ENCODE results near the gene CPT2.
"Not testable (repeated sequence)": the region's sequence is repeated elsewhere in the genome, so short reads cannot be mapped to it uniquely, and the experiment has no call there.

The CPT2 gene

DNA sequence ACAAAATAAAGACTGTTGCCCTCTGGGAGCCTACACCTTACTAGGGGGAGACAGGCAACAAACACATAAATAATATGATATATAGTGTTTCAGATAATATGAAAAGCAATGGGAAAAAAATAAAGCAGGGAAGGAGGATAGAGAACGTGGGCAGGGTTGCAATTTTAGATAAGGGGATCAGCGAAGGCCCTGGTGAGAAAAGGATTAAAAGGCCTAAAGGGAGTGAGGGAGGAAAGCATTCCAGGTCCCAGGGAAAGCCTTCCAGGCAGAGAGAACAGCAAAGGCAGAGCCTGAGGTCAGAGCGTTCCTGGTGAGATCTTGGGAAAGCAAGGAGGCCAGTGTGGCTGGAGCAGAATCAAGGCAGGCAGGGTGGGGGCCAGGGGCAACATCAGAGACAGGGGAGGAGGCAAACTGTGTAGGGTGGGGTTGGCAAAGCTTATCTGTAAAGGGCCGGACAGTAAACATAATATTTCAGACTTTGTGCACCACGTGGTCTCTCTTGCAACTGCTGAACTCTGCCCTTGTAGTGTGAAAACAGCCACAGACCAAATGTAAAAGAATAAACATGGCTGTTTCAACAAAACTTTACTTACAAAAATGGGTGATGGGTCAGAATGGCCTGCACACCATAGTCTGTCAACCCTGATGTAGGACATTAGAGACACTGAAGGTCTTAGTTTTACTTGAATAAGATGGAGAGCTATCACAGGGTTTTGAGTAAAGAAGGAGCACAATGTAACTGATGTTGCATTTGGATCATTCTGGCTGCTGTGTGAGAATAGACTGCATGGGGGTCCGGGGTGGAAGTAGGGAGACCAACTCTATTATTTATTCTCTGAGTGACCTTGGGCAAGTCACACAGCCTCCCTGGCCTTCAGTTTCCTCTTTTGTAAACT is 13.3 kb upstream of the CPT2 start:
- no peak for DNase-seq

DNA sequence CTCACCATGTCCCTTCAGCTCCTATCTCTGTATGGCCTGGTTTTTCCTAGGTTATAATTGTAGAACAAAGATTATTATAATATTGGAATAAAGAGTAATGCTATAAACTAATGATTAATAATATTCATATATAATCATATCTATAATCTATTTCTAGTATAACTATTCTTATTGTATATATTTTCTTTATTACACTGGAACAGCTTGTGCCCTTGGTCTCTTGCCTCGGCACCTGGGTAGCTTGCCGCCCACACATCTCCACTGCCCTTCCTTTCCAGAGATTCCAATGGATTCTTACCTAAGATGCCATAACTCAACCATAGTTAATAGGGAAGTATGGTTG is 10.7 kb upstream of the CPT2 start:
- not testable (repeated sequence) for DNase-seq

DNA sequence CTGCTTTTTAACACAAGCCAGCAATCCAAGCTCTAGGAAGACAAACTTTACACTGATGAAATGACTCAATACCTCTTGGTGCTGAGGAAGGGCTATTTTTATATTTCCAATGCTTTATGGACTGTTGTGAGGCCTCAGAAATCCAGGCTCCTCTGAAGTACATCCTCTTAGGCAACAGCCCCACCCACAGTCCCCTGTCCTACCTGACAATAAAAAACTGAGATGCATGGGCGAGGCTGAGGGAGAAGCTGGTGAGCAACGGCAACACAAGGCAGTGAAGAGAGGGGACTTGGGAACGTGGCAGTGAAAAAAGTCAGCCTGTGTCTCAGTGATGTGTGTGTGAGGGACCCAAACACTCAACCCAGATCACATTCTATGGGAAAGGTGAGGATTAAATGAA is 10.1 kb upstream of the CPT2 start:
- no peak for DNase-seq

DNA sequence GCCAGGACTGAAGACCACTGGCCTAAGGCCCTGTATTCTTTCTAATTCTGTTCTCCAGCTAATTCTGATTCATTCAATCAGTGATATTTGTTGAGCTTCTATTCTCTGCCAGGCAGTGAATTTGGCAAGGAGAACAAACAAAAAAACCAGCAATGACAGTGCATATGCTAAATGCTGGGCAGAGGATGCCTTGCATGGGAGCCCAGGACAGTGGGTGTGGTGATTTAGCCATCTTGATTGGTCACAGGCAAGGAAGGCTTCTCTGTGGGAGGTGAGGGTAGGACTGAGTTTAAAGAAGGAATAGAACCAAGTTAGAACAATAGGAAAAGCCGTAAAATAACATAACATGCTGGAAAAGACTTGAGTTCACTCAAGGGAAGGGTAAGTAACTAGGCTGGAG is 9.2 kb upstream of the CPT2 start:
- DNase-seq, result no peak

DNA sequence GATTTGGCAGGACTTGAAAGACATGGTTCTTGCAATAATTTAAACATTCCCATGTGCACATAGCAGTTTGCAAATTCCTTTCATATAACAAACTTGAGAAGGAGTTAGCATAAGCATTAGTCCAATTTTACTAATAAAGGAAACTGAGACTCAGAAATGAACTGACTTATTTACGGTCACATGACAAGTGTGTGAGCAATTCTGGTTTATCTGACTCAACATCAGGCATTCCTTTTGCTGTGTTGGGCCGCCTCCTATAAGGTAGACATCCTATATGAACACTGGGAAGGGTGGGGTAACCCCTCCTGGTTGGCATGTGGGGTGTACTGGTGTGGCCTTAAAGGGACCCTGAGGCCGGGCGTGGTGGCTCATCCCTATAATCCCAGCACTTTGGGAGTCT is 8.5 kb upstream of the CPT2 start:
- DNase-seq, result no peak

DNA sequence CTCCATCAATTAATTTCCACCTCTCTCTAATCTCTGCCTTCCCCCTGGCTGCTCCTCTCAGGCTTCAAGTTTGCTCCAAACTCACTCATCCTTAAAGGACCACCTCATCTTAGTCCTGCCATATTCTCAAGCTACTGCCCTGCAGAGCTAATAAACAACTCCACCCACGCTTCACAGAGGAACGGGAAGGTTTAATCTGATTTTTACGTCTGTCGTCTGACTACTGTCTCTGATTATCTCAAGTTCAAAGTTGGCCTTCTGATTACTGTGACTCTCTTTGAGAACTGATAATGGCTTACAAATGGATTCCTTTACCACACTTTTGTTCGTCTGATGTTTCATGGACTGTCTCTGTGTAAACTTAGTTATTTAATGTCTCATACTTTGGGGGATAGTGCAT is 7.6 kb upstream of the CPT2 start:
- DNase-seq, result no peak

DNA sequence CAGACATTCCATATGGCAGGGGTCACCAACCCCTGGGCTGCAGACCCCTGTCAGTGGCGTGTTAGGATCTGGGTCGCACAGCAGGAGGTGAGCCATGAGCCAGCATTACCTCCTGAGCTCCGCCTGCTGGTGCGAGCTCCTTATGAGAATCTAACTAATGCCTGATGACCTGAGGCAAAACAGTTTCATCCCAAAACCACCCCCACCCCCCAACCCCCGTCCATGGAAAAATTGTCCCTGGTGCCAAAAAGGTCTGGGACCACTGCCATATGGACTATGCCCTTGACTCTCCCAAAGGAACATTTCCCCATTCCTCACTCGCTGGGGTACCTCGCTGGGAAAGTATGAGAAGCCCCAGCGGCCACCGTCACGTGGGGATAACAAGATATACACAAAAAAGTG is 6.4 kb upstream of the CPT2 start:
- DNase-seq, result no peak

DNA sequence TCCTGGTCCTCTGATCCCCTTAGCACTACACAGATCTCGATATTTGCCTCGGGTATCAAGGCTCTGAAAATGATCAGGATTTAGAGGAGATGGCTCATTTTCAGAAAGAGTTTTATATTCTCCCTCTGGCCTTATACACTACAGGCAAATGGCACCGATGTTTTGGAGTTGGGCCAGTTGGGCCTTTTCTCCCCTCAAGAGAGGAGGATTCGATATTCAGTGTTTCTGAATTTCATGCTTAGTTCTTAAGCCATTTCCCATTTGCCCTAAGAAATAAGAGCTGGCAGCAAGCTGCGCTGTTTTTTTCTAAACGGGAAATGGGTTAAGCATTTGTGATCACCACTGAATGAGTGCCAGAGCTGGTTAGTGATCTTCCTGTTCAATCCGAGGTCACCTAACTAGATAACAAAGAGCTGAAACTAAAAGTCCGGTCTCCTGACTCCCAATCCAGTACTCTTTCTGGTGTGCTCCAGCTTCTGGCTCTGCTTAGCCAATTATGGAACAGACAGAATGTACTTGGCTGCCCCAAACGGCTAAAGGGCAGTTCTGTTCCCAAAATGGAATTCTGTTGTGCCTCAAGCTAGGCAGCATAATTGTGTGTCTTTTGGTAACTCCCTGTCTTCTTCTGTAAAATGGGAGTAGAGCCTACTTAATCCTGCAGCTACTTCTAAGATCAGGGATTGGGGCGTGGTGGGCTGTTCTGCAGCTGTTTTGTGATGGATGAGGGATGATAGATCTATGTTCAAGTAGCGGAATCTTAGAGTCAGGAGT is 1.2 kb upstream of the CPT2 start:
- no peak for DNase-seq

DNA sequence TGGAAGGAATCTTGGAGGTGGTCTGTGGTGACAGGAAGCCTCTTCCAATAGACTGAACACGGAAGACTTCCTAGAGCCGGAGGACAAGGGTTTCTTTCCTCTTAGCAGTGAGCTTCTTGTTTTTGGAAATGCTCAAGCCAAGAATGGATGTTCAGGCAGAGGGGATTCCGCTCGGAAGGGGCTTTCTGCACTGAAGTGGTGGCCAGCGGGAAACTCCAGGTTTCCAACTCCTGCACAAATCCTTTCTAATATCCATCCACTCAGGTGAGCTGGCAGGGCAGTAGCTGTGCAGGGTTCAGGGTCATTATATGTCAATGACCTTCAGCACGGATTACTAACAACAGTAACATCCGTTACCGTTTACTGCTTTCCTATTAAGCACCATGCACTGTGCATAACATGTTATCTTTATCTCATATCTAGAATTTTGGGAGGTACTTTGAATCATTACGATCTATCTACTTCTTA is 573 bp upstream of the CPT2 start:
- DNase-seq, result no peak

DNA sequence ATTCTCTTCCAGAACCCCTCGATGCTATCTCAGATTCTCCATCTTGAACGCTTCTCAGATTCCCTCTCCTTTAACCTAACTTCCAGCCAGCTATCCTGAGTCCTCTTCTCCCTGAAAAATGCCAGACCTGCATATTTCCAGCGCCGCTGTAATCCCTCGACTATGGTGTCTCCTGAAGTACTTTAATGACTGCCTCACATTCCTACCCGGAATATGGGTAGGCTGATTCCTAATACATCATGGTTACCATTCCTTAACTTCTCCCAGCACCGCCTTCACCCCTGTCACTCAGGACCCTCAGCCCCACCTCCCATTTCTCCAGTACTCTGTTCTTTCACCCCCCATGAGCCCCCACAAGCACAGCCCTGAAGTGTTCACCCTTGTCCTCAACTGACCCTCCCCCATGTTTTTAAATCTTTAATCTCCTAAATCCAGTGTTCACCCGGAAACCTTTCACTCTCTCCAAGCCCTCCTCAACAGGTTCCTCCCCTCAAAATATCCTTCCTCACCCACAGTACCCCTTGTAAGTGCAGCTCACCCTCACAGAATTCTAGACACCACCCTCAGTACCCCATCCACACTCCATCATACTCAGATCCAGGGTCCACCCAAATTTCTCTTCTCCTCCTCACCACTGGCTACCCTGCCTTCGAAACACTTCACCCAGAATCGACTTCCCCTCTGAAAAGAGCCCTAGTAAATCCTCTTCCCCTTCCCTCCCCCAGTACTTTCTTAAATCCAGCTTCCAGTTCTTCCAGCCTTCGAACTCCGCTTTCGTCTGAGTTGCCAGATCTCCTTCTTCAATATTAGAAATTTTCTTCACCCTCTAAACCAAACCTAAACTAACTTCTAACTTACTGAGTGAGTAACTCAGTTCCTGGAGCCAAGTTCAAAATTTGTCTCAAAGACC is 922 bp downstream of the CPT2 start:
- no peak for DNase-seq

DNA sequence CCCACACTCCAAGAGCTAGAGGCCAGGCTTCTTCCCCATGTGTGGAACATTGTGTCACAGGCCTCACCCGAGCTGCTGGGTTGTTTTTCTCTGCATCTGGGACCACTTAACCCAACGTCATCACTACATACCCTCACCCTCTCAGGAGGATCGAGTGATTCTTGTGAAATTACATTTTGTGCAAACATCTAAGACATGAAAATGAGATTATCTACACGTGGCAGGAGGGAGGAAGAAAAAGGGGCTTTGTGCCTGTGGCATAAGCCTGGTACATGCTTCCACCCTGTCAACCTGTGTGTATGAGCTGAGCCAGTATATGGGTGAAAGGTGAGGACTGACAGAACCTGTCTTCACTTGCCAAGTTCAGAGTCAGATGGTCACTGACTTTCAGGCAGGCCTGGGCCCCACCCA is 1.6 kb downstream of the CPT2 start:
- no peak for DNase-seq

DNA sequence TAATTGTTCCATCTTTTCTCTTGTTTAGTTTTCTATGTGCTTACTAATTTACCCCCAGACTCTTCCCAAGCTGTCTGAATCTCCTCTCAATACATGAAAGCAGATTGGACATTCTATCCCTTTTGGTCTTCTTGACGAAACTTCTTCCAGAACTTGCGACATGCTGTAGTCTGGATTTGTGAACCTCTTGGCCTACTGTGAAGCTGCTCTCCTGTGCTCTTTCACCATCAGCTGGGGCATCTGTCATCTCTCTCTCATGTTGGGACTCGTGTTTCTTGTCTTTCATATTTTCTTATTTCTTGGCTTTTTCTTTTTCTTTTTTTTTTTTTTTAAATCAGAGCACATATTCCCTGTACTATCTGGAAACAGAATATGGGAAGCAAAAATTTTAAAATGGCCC is 6.8 kb downstream of the CPT2 start:
- no peak for DNase-seq

DNA sequence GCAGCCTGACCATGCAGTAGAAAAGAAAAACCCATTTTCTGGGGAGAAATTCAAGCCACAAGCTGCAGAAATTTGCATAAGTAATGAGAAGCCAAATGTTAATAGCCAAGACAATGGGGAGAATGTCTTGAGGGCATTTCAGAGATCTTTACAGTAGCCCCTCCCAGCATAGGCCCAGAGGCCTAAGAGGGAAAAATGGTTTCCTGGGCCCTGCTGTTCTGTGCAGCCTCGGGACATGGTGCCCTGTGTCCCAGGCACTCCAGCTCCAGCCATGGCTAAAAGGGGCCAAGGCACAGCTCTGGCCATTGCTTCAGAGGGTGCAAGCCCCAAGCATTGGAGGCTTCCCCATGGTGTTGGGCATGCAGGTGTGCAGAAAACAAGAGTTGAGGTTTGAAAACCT is 8.9 kb downstream of the CPT2 start:
- not testable (repeated sequence) for DNase-seq

DNA sequence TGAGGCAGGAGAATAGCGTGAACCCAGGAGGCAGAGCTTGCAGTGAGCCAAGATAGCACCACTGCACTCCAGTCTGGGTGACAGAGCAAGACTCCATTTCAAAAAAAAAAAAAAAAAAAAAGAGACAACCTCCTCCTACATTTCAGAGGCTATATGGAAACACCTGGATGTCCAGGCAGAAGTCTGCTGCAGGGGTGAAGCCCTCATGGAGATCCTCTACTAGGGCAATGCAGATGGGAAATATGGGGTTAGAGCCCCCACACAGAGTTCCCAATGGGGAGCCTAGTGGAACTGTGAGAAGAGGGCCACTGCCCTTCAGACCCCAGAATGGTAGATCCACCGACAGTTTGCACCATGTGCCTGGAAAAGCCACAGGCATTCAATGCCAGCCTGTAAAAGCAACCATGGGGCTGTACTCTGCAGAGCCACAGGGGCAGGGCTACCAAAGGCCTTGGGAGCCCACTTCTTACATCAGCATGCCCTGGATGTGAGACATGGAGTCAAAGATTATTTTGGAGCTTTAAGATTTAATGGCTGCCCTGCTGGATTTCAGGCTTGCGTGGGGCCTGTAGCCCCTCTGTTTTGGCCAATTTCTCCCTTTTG is 9.6 kb downstream of the CPT2 start:
- not testable (repeated sequence) for DNase-seq

DNA sequence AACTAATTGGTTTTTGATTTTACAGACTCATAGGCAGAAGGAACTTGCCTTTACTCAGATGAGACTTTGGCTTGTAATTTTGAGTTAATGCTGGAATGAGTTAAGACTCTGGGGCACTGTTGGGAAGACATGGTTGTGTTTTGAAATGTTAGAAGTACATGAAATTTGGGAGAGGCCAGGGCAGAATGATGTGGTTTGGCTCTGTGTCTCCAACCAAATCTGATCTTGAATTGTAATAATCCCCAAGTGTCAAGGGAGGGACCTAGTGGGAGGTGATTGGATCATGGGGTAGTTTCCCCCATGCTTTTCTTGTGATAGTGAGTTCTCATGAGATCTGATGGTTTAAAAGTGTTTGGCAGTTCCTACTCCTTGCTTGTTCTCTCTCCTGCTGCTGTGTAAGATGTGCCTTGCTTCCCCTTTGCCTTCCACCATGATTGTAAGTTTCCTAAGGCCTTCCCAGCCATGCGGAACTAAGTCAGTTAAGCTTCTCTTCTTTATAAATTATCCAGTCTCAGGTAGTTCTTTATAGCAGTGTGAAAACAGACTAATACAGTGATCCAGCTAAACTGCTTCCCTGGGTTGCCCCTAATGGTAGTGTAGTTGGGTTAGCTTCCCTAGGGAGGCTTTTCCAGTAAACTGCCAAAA is 10.2 kb downstream of the CPT2 start:
- no peak for DNase-seq

DNA sequence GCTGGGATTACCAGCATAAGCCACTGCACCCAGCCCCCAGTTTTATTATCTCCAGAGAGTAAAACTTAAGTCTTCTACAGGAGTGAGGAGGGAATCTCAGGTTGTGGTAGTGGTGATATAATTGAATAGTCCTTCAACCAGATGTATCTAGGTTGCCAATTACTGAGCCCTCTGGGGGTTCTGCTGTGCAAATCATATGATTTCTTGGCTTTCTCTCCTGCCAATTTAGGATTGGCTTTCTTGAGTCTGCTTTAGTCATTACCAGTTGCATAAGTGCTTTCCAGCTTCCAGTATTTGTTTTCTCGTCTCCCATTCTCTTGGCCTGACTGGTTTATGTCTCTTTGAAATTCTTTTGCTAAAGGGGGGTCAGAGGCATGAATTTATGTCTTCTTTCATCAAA is 11.1 kb downstream of the CPT2 start:
- DNase-seq, result no peak

DNA sequence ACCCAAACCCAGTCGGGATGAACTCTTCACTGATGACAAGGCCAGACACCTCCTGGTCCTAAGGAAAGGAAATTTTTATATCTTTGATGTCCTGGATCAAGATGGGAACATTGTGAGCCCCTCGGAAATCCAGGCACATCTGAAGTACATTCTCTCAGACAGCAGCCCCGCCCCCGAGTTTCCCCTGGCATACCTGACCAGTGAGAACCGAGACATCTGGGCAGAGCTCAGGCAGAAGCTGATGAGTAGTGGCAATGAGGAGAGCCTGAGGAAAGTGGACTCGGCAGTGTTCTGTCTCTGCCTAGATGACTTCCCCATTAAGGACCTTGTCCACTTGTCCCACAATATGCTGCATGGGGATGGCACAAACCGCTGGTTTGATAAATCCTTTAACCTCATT is 13.7 kb downstream of the CPT2 start:
- no peak for DNase-seq

DNA sequence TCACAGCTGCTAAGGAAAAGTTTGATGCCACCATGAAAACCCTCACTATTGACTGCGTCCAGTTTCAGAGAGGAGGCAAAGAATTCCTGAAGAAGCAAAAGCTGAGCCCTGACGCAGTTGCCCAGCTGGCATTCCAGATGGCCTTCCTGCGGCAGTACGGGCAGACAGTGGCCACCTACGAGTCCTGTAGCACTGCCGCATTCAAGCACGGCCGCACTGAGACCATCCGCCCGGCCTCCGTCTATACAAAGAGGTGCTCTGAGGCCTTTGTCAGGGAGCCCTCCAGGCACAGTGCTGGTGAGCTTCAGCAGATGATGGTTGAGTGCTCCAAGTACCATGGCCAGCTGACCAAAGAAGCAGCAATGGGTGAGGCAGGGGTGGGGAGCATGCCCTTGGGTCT is 14.3 kb downstream of the CPT2 start:
- no peak for DNase-seq

DNA sequence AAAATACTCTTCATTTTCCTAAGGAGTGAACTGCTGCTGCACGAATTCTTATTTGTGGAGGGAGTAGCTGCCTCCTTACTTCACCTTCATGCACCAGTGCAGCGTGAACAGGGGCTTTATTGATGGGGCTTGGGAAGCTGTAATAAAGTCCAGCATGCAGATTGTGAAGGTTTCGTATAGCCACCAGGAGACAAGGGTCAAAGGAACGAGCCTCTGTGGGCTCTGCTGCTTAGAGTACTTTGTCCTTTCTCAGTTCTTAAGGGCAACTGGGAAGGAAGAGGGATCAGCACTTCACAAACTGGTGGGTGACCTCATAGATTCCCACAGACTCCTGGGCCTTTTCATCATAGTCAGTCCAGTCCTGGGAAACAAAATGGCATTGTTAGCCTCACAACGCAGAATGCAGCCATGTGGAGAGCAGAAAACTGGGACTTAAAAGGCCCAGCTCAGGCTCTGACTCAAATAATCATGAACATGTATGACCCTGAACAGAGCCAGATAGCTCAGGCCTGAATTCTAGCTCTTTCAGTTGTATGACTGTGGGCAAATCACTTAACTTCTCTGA is 17.8 kb downstream of the CPT2 start:
- DNase-seq, result no peak

DNA sequence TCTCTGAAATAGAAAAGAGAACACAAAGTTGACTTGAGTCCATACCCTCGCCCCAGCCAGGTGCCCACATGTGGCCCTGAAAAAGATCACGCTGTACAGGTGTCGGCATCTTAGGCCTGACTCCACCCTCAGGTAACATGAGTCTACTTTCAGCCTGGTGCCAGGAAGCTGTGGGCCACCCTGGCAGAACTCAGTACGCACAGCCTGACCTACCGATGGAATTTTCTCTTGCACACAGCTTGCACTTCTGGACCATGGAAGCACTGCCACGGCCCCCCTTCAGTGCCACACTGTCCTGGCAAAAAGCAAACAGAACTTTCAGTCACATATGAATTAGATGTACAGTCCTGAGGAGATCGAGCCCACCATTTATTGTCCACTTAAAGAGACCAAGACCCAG is 21.6 kb downstream of the CPT2 start:
- no peak for DNase-seq

DNA sequence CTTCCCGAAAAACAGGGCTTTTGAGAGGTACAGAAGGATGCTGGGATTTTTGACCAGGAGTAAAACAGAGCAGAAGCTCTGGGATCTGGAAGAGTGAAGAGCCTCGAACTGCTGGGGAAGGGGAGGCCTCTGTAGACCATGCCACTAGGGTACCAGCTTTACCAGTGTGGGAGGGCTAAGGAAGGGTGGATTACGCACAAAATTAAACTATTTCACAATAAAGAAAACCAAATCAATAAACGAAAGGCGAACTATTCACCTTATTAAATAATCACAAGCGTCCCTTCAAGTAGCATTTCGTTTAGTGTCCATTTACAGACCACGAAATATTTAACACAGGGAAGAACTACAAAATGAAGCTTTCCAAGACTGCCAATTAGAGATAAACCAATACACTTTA is 23.1 kb downstream of the CPT2 start:
- no peak for DNase-seq

All from COR-L47 (cell line).